Liver (tissue), 3 donors: ENCODE data around the gene NCLN.

ENCODE experiments used
- ATF3 ChIP-seq: IDR thresholded peaks from 2 replicates; pipeline ENCODE4 v1.6.1; 2016; ENCODE audit warnings: antibody characterized with exemption
- CTCF ChIP-seq: fragments of 150-350 bp; IDR thresholded peaks from 2 replicates; pipeline ENCODE4 v1.5.1; 2017; ENCODE audit warnings: improper control_type of control experiment, low read depth, low read length; ENCODE audit not compliant: missing input control
- EGR1 ChIP-seq, 2 donors: IDR thresholded peaks; 2 replicates each; pipeline ENCODE4 v1.6.1; 2016 to 2018; ENCODE audit warnings: antibody characterized with exemption in 2 of 2, low read depth in 2 of 2
- FOXA1 ChIP-seq: IDR thresholded peaks from 2 replicates; pipeline ENCODE4 v1.6.1; 2016; ENCODE audit warnings: antibody characterized with exemption
- GABPA ChIP-seq, 2 donors: IDR thresholded peaks in 1 of 2; conservative IDR thresholded peaks in 1 of 2; 2 replicates each; pipeline ENCODE4 v1.6.1; 2016; ENCODE audit warnings: antibody characterized with exemption in 2 of 2, mild to moderate bottlenecking in 1 of 2, moderate library complexity in 1 of 2
- JUND ChIP-seq, 2 donors: IDR thresholded peaks; 2 replicates each; pipeline ENCODE4 v1.6.1; 2016; ENCODE audit warnings: antibody characterized with exemption in 2 of 2
- MAX ChIP-seq: IDR thresholded peaks from 2 replicates; pipeline ENCODE4 v1.6.1; 2016; ENCODE audit warnings: antibody characterized with exemption
- RAD21 ChIP-seq, 2 donors: IDR thresholded peaks; 2 replicates each; pipeline ENCODE4 v1.6.1; 2016; ENCODE audit warnings: antibody characterized with exemption in 2 of 2, mild to moderate bottlenecking in 2 of 2
- REST ChIP-seq: IDR thresholded peaks from 2 replicates; pipeline ENCODE4 v1.6.1; 2016; ENCODE audit warnings: antibody characterized with exemption, mild to moderate bottlenecking
- RXRA ChIP-seq, 2 donors: IDR thresholded peaks; 2 replicates each; pipeline ENCODE4 v1.6.1; 2017 to 2018; ENCODE audit warnings: antibody characterized with exemption in 2 of 2, mild to moderate bottlenecking in 1 of 2
- SP1 ChIP-seq: IDR thresholded peaks from 2 replicates; pipeline ENCODE4 v1.6.1; 2018; ENCODE audit warnings: antibody characterized with exemption, mild to moderate bottlenecking
- TAF1 ChIP-seq: conservative IDR thresholded peaks from 2 replicates; pipeline ENCODE4 v1.6.1; 2016; ENCODE audit warnings: antibody characterized with exemption, mild to moderate bottlenecking
- YY1 ChIP-seq: IDR thresholded peaks from 2 replicates; pipeline ENCODE4 v1.6.1; 2016; ENCODE audit warnings: antibody characterized with exemption, mild to moderate bottlenecking
- ZBTB33 ChIP-seq: IDR thresholded peaks from 2 replicates; pipeline ENCODE4 v1.6.1; 2016; ENCODE audit warnings: antibody characterized with exemption
- donor health status: healthy.
- donor health status: healthy.

GRCh38 chr19:3137119-3137518, 48.6 kb upstream of the NCLN start:
- no peak for TF ChIP-seq CTCF
- TF ChIP-seq ATF3 = no peak
- no peak for TF ChIP-seq FOXA1
- TF ChIP-seq JUND (IDR thresholded peaks at IDR 0.05) = no peak
- no peak for TF ChIP-seq REST
- TF ChIP-seq YY1 = no peak
- TF ChIP-seq TAF1 = no peak
- TF ChIP-seq RAD21 (IDR thresholded peaks at IDR 0.05) = no peak
- TF ChIP-seq SP1 = no peak
- TF ChIP-seq GABPA (IDR thresholded peaks at IDR 0.05 in 1 of 2, conservative IDR thresholded peaks at IDR 0.05 in 1 of 2) = no peak
- TF ChIP-seq ZBTB33 = no peak
- peak in 1 of 2 donors; percentile 26 for TF ChIP-seq RXRA (IDR thresholded peaks at IDR 0.05)
- no peak for TF ChIP-seq EGR1 (IDR thresholded peaks at IDR 0.05; ENCODE audit: low read depth in 2 of 2)
- TF ChIP-seq MAX = no peak
